Natural killer cell treated with Interleukin-12 subunit alpha and Interleukin-12 subunit beta and Interleukin-15 and Interleukin-18, amount 100 ng/mL, for 72 hours (primary cell): Measurements from ENCODE around the gene NUP98. TPM values are rescaled to one million over a fixed set of nuclear protein-coding genes. Genes with fewer than 3 reads are reported as not detected.

ENCODE experiments used
- ATAC-seq, 2 donors: fragments of 150-1000 bp; cut with Tn5 transposase in 1 of 2; sonication (Bioruptor Pico), chemical (Tn5 transposase) in 1 of 2; 2 replicates each; pipeline ENCODE4 v1.10.0; 2021
- DNase-seq: peaks from one replicate; pipeline ENCODE4 v3.0.0; 2022; ENCODE audit warnings: low spot score
- H3K27ac Mint-ChIP-seq, 2 donors: 1 replicate in 1 of 2; 2 replicates in 1 of 2; pipeline ENCODE4 v1.8.0; 2022; ENCODE audit warnings: mixed read lengths in 2 of 2, mild to moderate bottlenecking in 1 of 2, moderate library complexity in 1 of 2
- H3K27me3 Mint-ChIP-seq, 2 donors: 1 replicate in 1 of 2; 2 replicates in 1 of 2; pipeline ENCODE4 v1.8.0; 2022; ENCODE audit warnings: mixed read lengths in 2 of 2
- H3K36me3 Mint-ChIP-seq: one replicate; pipeline ENCODE4 v1.8.0; 2022; ENCODE audit warnings: mixed read lengths
- H3K4me1 Mint-ChIP-seq, 2 donors: 1 replicate in 1 of 2; 2 replicates in 1 of 2; pipeline ENCODE4 v1.8.0; 2022; ENCODE audit warnings: low read depth in 2 of 2, mixed read lengths in 2 of 2, mild to moderate bottlenecking in 1 of 2
- H3K4me3 Mint-ChIP-seq: one replicate; pipeline ENCODE4 v1.8.0; 2022; ENCODE audit warnings: mixed read lengths
- H3K9me3 Mint-ChIP-seq: 2 replicates; pipeline ENCODE4 v1.8.0; 2022; ENCODE audit warnings: mixed read lengths
- total RNA-seq, 2 donors: library from RNA; stranded (reverse); gene quantifications; one replicate each; pipeline ENCODE4 v1.2.3, GENCODE V29; 2022

NUP98 gene
- total RNA-seq, 2 donors from 2014 or later = 116 to 176 TPM

DNA sequence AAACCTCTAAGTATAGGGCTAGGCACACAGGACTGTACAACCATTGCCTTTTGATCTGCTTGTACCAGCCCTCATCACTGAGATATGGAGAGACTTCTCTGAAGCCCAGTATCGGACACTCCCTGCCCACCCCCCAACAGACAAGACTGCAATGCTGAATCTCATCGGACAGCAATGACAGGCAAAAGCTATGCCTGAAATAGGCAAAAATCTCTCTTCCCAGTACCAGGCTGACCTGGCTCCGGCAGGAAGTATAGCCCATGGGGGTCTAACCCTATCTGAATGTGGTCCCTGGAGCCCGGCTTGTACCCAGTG is 37.0 kb upstream of the NUP98 start:
- ATAC-seq (no peak), DNase-seq (no peak)
- peak overlapping the region; percentile 100 for H3K4me3 Mint-ChIP-seq
- peaks cover 82 to 84% of the 10 kb centered on the region in 2 donors for H3K4me1 Mint-ChIP-seq
- no peaks in the 10 kb centered on the region for H3K9me3 Mint-ChIP-seq
- H3K36me3 Mint-ChIP-seq = peaks cover 24% of the 10 kb centered on the region
- H3K27me3 Mint-ChIP-seq = no peaks in the 10 kb centered on the region
- H3K27ac Mint-ChIP-seq = peak overlapping the region; percentile 96 to 99

DNA sequence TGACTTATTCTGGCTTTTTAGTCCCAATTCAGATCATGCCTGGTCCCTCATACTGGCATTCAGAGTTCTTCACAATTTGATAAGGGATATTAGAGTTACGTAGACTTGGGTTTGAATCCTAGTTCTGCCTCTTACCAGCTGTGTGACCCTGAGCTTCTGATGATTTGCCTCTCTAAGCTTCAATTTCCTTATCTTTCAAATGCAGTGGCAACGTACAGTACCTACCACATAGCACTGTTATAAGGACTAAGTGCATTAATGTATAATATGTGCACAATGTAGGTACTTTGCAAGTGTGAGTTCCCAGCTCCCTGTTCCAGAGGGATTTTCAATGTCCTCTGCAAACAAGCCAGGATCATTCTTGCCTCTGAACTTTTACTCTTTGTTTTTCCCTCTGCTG is 36.1 kb upstream of the NUP98 start:
- Mint-ChIP-seq H3K9me3 (no peaks in the 10 kb centered on the region), H3K4me3 (peak overlapping the region; percentile 100), H3K4me1 (peaks cover 75 to 77% of the 10 kb centered on the region in 2 donors), H3K36me3 (peaks cover 22% of the 10 kb centered on the region), H3K27me3 (no peaks in the 10 kb centered on the region), H3K27ac (peak overlapping the region; percentile 96 to 99)
- no peak for ATAC-seq
- DNase-seq = no peak

DNA sequence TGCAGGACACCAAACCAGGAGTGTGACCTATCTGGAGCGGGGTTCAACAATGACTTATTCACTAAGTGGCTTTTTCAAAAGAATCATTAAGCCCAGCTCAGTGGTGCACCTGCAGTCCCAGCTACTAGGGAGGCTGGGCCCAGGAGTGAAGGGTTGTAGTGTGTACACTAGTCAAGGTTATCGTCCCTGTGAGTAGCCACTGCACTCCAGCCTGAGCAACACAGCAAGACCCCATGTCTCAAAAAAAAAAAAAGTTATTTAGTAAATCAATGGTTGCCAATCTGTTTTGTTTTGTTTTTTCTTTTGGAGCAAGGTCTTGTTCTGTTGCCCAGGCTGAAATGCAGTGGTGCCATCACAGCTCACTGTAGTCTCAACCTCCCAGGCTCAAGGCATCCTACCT is 35.5 kb upstream of the NUP98 start:
- Mint-ChIP-seq H3K4me1 (peaks cover 68 to 75% of the 10 kb centered on the region in 2 donors), H3K36me3 (peaks cover 18% of the 10 kb centered on the region), H3K27me3 (no peaks in the 10 kb centered on the region), H3K4me3 (peak overlapping the region; percentile 60), H3K9me3 (no peaks in the 10 kb centered on the region), H3K27ac (peak overlapping the region; percentile 96 to 99)
- no peak for ATAC-seq
- no peak for DNase-seq

DNA sequence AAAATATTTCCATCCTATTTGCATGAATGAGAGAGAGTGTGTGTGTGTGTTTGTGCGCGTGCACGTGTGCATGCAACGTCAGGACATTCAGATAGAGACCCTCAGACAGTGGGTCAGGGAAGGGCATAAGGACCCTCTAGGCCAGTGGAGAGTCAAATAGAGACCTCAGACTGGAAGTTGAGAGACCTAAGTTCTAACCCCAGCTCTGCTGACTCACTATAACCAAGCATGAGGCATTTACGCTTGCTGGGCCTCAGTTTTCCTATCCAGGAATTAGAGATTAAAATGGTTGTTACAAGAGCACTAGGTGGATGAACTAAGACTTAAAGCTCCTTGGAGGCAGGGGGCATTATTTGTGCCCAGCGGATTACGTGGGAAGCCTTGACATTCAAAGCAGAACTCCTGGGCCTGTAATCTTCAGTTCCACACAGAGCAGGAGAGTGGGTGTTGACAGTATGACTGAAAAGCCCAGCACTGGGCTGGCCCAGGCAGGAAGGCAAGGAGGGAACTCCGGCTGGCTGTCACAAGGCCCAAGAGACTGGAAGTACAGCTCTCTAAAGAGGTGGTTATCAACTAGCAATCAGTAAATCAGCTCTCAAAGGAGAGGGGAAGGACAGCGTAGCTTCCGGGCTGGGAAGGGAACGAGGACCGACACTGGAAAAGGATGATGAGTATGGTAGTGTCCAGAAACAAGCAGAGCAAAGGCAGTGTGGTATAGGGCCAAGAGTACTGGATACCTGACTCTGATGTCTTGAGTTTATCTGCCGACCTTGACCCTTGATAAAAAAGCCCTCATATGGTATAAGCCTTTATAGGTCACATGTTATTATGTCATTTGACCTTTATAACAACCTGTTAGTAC is 34.3 kb upstream of the NUP98 start:
- H3K9me3 Mint-ChIP-seq = no peaks in the 10 kb centered on the region
- no peak for DNase-seq
- peak overlapping the region; percentile 54 for H3K4me3 Mint-ChIP-seq
- peak; percentile 44 to 70 for ATAC-seq
- peaks cover 22% of the 10 kb centered on the region for H3K36me3 Mint-ChIP-seq
- no peaks in the 10 kb centered on the region for H3K27me3 Mint-ChIP-seq
- peaks cover 64 to 72% of the 10 kb centered on the region in 2 donors for H3K4me1 Mint-ChIP-seq
- H3K27ac Mint-ChIP-seq = peak overlapping the region; percentile 96 to 99

DNA sequence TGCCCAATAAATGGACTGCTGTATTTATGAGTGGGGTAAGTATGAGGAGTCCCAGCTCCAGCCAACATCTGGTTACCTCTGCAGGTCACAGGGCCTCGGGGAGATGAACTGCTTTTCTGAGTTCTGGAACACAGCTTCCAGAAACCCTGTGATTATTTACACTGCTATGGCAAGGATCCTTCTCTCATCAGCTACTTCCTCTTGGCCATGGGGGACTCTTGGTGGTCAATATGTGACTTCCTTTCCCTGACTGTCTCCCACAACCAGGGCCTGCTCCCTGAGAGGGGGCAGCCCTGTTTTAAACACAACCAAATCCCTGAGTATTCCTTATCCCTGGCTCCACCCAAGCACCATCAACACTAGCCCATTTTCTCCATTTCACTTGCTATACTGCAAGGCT is 33.4 kb upstream of the NUP98 start:
- peaks cover 21% of the 10 kb centered on the region for H3K36me3 Mint-ChIP-seq
- DNase-seq = no peak
- peak overlapping the region; percentile 96 to 99 for H3K27ac Mint-ChIP-seq
- H3K4me3 Mint-ChIP-seq = peak overlapping the region; percentile 54
- no peaks in the 10 kb centered on the region for H3K27me3 Mint-ChIP-seq
- no peak for ATAC-seq
- H3K9me3 Mint-ChIP-seq = no peaks in the 10 kb centered on the region
- H3K4me1 Mint-ChIP-seq = peaks cover 67 to 73% of the 10 kb centered on the region in 2 donors

DNA sequence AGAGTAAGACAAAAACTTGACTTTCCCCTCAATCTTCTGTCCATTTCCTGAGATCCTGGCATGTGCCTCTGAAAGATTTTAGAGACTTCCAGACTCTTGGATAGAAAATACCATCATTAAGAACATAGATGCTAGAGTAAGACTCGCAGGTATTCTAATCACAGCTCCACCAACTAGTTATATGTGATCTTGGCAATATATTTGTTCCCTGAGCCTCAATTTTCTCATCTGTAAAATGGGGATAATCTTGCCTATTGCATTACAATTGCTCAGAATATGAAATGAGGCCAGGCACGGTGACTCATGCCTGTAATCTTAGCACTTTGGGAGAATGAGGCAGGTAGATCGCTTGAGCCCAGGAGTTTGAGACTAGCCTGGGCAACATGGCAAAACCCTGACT is 32.7 kb upstream of the NUP98 start:
- peak overlapping the region; percentile 96 to 99 for H3K27ac Mint-ChIP-seq
- no peaks in the 10 kb centered on the region for H3K9me3 Mint-ChIP-seq
- no peak overlapping the region for H3K4me3 Mint-ChIP-seq
- H3K4me1 Mint-ChIP-seq = peaks cover 66 to 69% of the 10 kb centered on the region in 2 donors
- DNase-seq = no peak
- ATAC-seq = no peak
- peaks cover 15% of the 10 kb centered on the region for H3K36me3 Mint-ChIP-seq
- no peaks in the 10 kb centered on the region for H3K27me3 Mint-ChIP-seq

DNA sequence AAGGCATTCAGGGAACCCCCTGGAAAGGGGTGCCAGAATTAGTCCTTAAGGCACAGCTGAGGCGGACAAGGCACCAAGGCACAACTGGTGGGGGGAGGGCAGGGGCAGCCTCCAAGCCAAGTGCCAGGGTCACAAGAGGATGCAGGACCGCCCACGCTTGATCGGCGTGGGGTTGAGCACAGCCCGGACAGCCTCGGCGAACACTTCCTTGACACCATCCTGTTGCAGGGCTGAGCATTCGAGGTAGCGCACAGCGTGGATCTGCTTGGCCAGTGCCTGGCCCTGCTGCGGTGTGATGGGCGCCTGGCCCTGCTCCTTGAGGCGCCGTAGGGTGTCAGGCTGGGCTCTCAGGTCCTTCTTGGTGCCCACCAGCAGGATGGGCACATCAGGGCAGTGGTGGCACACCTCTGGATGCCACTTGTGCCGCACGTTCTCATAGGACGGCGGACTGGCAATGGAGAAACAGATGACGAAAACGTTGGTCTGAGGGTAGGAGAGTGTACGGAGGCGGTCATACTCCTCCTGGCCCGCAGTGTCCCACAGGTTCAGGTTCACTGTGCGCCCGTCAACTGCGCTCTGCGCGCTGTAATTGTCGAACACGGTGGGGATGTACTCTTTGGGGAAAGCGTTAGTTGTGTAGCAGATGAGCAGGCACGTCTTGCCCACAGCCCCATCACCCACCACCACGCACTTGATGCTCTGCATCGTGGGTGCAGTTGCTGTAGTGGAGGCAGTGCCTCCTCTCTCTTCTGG is 30.3 kb upstream of the NUP98 start:
- Mint-ChIP-seq H3K36me3 (peaks cover 4% of the 10 kb centered on the region), H3K9me3 (no peaks in the 10 kb centered on the region), H3K27me3 (no peaks in the 10 kb centered on the region), H3K4me1 (peaks cover 54 to 59% of the 10 kb centered on the region in 2 donors), H3K27ac (peak overlapping the region; percentile 57 to 78), H3K4me3 (no peak overlapping the region)
- no peak for DNase-seq
- ATAC-seq = no peak

DNA sequence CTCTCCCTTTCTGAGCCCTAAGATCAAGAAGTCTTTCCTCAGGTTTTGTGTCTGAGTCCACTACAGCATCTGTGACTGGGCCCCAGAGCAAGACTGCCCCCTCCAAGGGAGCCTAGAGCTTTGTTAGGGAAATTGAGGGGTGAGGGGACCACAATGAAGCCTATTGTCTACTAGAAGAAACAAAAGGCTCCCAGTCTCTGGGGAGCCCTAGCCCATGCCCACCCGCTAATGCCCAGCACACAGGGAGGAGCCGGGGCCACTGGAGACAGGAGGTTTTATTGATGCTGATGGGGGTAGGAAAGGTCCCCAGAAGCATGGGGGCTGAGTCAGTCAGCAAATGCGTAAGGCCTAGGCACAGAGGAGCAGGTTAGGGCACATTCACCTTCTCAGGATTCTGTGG is 29.4 kb upstream of the NUP98 start:
- Mint-ChIP-seq H3K4me1 (peaks cover 45 to 50% of the 10 kb centered on the region in 2 donors), H3K36me3 (peaks cover 4% of the 10 kb centered on the region), H3K4me3 (no peak overlapping the region), H3K27ac (peak overlapping the region; percentile 63 to 78), H3K9me3 (no peaks in the 10 kb centered on the region), H3K27me3 (no peaks in the 10 kb centered on the region)
- DNase-seq (no peak), ATAC-seq (no peak)

DNA sequence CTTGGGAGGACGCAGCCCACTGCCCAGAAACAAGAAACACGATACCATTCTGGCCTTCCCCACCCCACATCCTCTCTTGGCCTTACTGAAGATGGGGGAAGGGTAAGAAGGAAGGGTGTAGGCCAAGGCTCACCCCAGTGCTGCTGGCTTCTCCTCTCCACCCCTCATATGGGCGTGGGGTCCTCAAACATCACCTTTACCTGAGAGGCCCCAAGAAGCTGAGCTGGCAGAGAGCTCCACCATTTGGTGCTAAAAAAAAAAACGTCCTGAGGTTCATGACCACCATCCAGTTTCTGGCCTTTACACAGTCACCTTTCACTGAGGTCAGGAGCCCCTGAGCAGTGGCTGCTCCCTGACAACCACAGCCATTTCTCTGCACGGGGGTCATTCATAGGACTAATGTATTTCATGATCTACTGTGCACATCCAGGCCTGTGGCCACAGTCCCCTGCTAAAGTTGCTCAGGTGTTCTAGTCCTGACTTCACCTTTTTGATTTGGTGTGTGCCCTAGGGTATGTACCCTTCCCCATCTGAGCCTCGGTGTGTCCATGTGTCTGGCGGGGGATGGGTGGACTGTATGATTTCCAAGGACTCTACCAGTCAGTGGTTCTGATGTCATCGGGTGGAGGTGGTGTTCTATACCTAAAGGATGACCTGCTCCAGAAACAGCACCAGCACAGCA is 28.3 kb upstream of the NUP98 start:
- Mint-ChIP-seq H3K4me1 (peaks cover 34 to 39% of the 10 kb centered on the region in 2 donors), H3K27me3 (no peaks in the 10 kb centered on the region), H3K4me3 (no peak overlapping the region), H3K27ac (peak overlapping the region; percentile 63 to 78), H3K36me3 (peaks cover 4% of the 10 kb centered on the region), H3K9me3 (no peaks in the 10 kb centered on the region)
- ATAC-seq (no peak), DNase-seq (no peak)

DNA sequence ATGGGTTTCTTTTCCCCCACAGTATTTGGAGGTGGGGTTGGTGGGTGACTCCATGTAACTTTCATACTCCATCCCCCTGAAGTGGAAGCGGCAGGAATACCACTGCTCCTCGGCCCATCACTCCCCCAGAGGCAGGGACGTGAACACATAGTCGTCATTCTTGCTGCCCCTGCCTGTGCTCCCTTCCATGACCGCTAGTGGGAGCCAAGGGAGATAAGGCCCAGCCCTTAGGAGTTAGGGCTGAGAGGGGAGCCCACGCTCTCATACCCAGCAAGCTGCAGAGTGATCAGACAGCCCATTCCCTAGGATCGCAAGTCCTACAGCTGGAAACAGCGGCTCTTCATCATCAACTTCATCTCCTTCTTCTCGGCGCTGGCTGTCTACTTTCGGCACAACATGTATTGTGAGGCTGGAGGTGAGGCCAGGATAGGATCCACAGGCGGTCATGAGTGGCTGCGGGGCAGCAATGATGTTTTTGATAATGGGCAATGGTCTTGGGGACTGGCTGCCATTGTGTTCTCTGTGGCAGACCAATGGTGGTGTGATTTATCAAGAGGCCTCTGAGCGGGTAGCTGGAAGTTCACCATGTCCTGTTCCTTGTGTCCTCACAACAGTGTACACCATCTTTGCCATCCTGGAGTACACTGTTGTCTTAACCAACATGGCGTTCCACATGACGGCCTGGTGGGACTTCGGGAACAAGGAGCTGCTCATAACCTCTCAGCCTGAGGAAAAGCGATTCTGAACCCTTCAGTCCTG is 27.5 kb upstream of the NUP98 start:
- H3K27me3 Mint-ChIP-seq = no peaks in the 10 kb centered on the region
- H3K36me3 Mint-ChIP-seq = peaks cover 4% of the 10 kb centered on the region
- ATAC-seq (peak; percentile 88 to 91), DNase-seq (peak; percentile 80)
- no peaks in the 10 kb centered on the region for H3K9me3 Mint-ChIP-seq
- peaks cover 28 to 34% of the 10 kb centered on the region in 2 donors for H3K4me1 Mint-ChIP-seq
- H3K27ac Mint-ChIP-seq = peak overlapping the region; percentile 53 to 78
- H3K4me3 Mint-ChIP-seq = no peak overlapping the region

DNA sequence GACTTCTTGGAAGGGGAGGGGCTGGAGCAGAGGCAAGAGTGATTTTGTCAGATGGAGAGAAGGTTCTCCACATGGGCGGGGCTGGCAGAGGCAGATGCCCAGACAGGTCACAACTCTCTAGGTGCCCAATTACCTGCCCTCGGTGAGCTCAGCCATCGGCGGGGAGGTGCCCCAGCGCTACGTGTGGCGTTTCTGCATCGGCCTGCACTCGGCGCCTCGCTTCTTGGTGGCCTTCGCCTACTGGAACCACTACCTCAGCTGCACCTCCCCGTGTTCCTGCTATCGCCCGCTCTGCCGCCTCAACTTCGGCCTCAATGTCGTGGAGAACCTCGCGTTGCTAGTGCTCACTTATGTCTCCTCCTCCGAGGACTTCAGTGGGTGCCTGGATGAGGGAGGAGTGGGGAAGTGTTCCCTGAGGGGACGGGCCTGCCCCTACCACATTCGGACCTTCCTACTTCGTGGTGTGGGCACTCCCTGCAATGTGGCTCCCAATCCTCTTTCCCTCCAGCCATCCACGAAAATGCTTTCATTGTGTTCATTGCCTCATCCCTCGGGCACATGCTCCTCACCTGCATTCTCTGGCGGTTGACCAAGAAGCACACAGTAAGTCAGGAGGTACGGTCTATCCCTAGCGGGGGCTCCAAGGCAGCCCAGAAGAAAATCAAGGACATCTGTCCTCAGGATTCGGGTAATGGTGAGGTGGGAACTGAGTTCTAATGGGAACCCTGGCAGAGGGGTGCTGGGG is 26.6 kb upstream of the NUP98 start:
- H3K36me3 Mint-ChIP-seq = peaks cover 4% of the 10 kb centered on the region
- no peak for ATAC-seq
- no peaks in the 10 kb centered on the region for H3K9me3 Mint-ChIP-seq
- no peaks in the 10 kb centered on the region for H3K27me3 Mint-ChIP-seq
- H3K4me3 Mint-ChIP-seq = no peak overlapping the region
- H3K27ac Mint-ChIP-seq = peak overlapping the region in 1 of 2 donors; percentile 78
- H3K4me1 Mint-ChIP-seq = peaks cover 28 to 31% of the 10 kb centered on the region in 2 donors
- DNase-seq = no peak

DNA sequence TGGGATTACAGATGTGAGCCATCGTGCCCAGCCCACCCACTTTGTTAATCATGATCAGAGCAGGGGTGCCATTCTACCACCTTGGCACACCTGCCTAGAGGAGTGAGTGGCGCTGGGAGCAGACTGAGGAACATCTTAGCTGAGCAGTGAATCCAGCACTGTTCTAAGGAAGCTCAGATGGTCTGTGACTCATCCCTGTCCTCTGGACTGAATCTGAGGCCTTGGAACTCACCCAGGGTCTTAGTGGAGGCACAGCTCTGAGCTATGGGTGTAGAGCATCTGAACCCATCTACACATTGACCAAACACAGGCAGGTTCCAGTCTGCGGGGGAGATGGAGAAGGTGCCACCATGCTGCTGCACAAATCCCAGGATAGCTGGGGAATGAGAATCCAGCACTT is 25.9 kb upstream of the NUP98 start:
- Mint-ChIP-seq H3K27ac (no peak overlapping the region), H3K9me3 (no peaks in the 10 kb centered on the region), H3K36me3 (peaks cover 4% of the 10 kb centered on the region), H3K27me3 (no peaks in the 10 kb centered on the region), H3K4me1 (peaks cover 28 to 32% of the 10 kb centered on the region in 2 donors), H3K4me3 (no peak overlapping the region)
- DNase-seq (no peak), ATAC-seq (no peak)

DNA sequence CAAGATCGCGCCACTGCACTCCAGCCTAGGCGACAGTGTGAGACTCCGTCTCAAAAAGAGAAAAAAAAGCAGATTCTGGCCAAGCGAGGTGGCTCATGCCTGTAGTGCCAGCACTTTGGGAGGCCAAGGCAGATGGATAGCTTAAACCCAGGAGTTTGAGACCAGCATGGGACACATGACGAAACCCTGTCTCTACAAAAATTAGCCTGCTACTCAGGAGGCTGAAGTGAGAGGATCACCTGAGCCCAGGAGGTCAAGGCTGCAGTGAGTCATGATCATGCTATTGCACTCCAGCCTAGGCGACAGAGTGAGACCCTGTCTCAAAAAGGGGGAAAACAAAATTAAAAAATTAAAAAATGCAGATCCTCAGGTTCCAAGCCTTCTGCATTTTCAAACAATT is 25.0 kb upstream of the NUP98 start:
- H3K27ac Mint-ChIP-seq = no peak overlapping the region
- peaks cover 4% of the 10 kb centered on the region for H3K36me3 Mint-ChIP-seq
- no peak for DNase-seq
- no peak overlapping the region for H3K4me3 Mint-ChIP-seq
- no peaks in the 10 kb centered on the region for H3K9me3 Mint-ChIP-seq
- no peak for ATAC-seq
- no peaks in the 10 kb centered on the region for H3K27me3 Mint-ChIP-seq
- H3K4me1 Mint-ChIP-seq = peaks cover 26 to 28% of the 10 kb centered on the region in 2 donors
